ENCODE results near the gene ZC3H18.

- TF ChIP-seq, protein P1, sequence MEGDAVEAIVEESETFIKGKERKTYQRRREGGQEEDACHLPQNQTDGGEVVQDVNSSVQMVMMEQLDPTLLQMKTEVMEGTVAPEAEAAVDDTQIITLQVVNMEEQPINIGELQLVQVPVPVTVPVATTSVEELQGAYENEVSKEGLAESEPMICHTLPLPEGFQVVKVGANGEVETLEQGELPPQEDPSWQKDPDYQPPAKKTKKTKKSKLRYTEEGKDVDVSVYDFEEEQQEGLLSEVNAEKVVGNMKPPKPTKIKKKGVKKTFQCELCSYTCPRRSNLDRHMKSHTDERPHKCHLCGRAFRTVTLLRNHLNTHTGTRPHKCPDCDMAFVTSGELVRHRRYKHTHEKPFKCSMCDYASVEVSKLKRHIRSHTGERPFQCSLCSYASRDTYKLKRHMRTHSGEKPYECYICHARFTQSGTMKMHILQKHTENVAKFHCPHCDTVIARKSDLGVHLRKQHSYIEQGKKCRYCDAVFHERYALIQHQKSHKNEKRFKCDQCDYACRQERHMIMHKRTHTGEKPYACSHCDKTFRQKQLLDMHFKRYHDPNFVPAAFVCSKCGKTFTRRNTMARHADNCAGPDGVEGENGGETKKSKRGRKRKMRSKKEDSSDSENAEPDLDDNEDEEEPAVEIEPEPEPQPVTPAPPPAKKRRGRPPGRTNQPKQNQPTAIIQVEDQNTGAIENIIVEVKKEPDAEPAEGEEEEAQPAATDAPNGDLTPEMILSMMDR (conservative IDR thresholded peaks at IDR 0.05; ENCODE audit: low read depth in 2 of 2): no peak
- TF ChIP-seq CREB1 (CRISPR knock-in tag; IDR thresholded peaks at IDR 0.05; ENCODE audit: low read depth) (no peak), EZH2phosphoT487 (IDR thresholded peaks at IDR 0.05; ENCODE audit: unreplicated experiment) (no peak), POLR2AphosphoS5 (IDR thresholded peaks at IDR 0.05; ENCODE audit: low read depth) (no peak; the same call in 1 of the 2 replicates), EZH2 (IDR thresholded peaks at IDR 0.05; ENCODE audit: low read depth, unreplicated experiment) (no peak)
Observed at GRCh38 chr16:88535191-88535856, 34.9 kb upstream of the ZC3H18 start.
